GM12878 (cell line): Measurements from ENCODE around the gene FAT4. TPM values are rescaled to one million over a fixed set of nuclear protein-coding genes. Genes with fewer than 3 reads are reported as not detected.

ENCODE experiments used
- ATAC-seq: fragments of 200-7000 bp; cut with Tn5 transposase; 3 replicates; pipeline ENCODE4 v1.9.1; 2020; ENCODE audit warnings: mild to moderate bottlenecking, moderate library complexity
- BruUV-seq: library from RNA; stranded (reverse); fragments of 400-500 nt; replicated peaks from 2 replicates; lab custom pipeline; 2021; lab: Mats Ljungman, UMichigan
- CTCF ChIA-PET: fragments of 300-600 bp; sonication (Branson Sonifier 250); formaldehyde crosslinking; extraction: SDS; loops from one replicate; lab custom pipeline; 2021; ENCODE audit warnings: inconsistent platforms; lab: Yijun Ruan, JAX
- POLR2A ChIA-PET: fragments of 350-600 bp; formaldehyde crosslinking; extraction: SDS; loops from one replicate; lab custom pipeline; 2021; ENCODE audit warnings: inconsistent platforms; lab: Charles Lee
- RAD21 ChIA-PET: fragments of 300-600 bp; sonication (Branson Sonifier 250); formaldehyde crosslinking; loops from one replicate; lab custom pipeline; 2023; ENCODE audit warnings: antibody characterized with exemption; ENCODE audit not compliant: unreplicated experiment; lab: Charles Lee
- SMC1A ChIA-PET: fragments of 300-600 bp; sonication (Branson Sonifier 250); formaldehyde crosslinking; loops from one replicate; lab custom pipeline; 2023; ENCODE audit not compliant: unreplicated experiment, uncharacterized antibody; lab: Charles Lee
- DNase-seq: peaks from one replicate; pipeline ENCODE4 v3.0.0-alpha.2; 2011; ENCODE audit warnings: low read depth, low spot score
- FAIRE-seq: peaks from 3 replicates; lab custom pipeline; 2011; peaks lifted over from hg19 to GRCh38; lab: Jason Lieb, UNC
- H2AFZ ChIP-seq: 2 replicates; pipeline ENCODE4 v1.6.0; 2011; ENCODE audit warnings: low read depth, low read length, control low read depth; ENCODE audit not compliant: control insufficient read depth
- H3K27ac ChIP-seq: 2 replicates; pipeline ENCODE4 v1.5.1; 2011; ENCODE audit warnings: control low read depth; ENCODE audit not compliant: control insufficient read depth, insufficient read depth
- H3K27me3 ChIP-seq, 2 experiments: replicated peaks in 1 of 2; 2 replicates each; pipeline versions ENCODE4 v1.6.0 to v1.6.1; 2011; ENCODE audit warnings: low read length in 1 of 2; ENCODE audit not compliant: control insufficient read depth in 2 of 2, insufficient read depth in 2 of 2
- H3K36me3 ChIP-seq, 2 experiments: 2 replicates each; pipeline ENCODE4 v1.5.1; 2011; ENCODE audit warnings: low read length in 1 of 2; ENCODE audit not compliant: control insufficient read depth in 2 of 2, insufficient read depth in 2 of 2
- H3K4me1 ChIP-seq: 2 replicates; pipeline ENCODE4 v1.6.1; 2011; ENCODE audit warnings: mild to moderate bottlenecking, low read length, moderate library complexity, mixed read lengths; ENCODE audit not compliant: control insufficient read depth, insufficient read depth
- H3K4me2 ChIP-seq: 2 replicates; pipeline ENCODE4 v1.6.0; 2011; ENCODE audit warnings: control low read depth; ENCODE audit not compliant: control insufficient read depth, insufficient read depth
- H3K4me3 ChIP-seq: fragments of 200-600 bp; sonication (generic); 2 replicates; pipeline ENCODE4 v1.5.1; 2016
- H3K79me2 ChIP-seq: 2 replicates; pipeline ENCODE4 v1.6.0; 2011; ENCODE audit warnings: low read length; ENCODE audit not compliant: control insufficient read depth, insufficient read depth
- H3K9ac ChIP-seq: 2 replicates; pipeline ENCODE4 v1.8.0; 2011; ENCODE audit warnings: low read length, control low read depth, mixed read lengths; ENCODE audit not compliant: control insufficient read depth, insufficient read depth
- H3K9me3 ChIP-seq: replicated peaks from 3 replicates; pipeline ENCODE4 v1.5.1; 2011; ENCODE audit warnings: mild to moderate bottlenecking, low read length; ENCODE audit not compliant: control insufficient read depth, insufficient read depth
- H4K20me1 ChIP-seq: 2 replicates; pipeline ENCODE4 v1.6.0; 2011; ENCODE audit not compliant: control insufficient read depth, insufficient read depth
- CREB1 ChIP-seq: IDR thresholded peaks from 2 replicates; pipeline ENCODE4 v1.6.1; 2012; ENCODE audit warnings: low read depth, mild to moderate bottlenecking, inconsistent platforms
- CREM ChIP-seq: IDR thresholded peaks from 2 replicates; pipeline ENCODE4 v1.6.1; 2014; ENCODE audit warnings: antibody characterized with exemption, low read depth
- CTCF ChIP-seq, 3 experiments: IDR thresholded peaks in 2 of 3; conservative IDR thresholded peaks in 1 of 3; 2 replicates each; pipeline ENCODE4 v1.5.1; 2011; ENCODE audit warnings: low read depth in 3 of 3, low read length in 3 of 3, mild to moderate bottlenecking in 3 of 3, control low read depth in 2 of 3, moderate library complexity in 2 of 3, inconsistent platforms in 1 of 3, mixed read lengths in 1 of 3; ENCODE audit not compliant: control insufficient read depth in 2 of 3, insufficient read depth in 1 of 3; ENCODE audit errors: extremely low read depth in 1 of 3
- E2F8 ChIP-seq: fragments of 450-650 bp; IDR thresholded peaks from 2 replicates; pipeline ENCODE4 v1.6.1; 2018; ENCODE audit warnings: mild to moderate bottlenecking, low read depth, moderate library complexity; ENCODE audit not compliant: partially characterized antibody
- PAX8 ChIP-seq: fragments of 450-650 bp; IDR thresholded peaks from 2 replicates; pipeline ENCODE4 v1.6.1; 2017; ENCODE audit warnings: mild to moderate bottlenecking, moderate library complexity
- POLR2AphosphoS2 ChIP-seq: IDR thresholded peaks from 2 replicates; pipeline ENCODE4 v1.6.1; 2011; ENCODE audit warnings: low read depth, mild to moderate bottlenecking, low read length, improper control_type of control experiment, moderate library complexity
- RAD21 ChIP-seq: IDR thresholded peaks from 2 replicates; pipeline ENCODE4 v1.6.1; 2011; ENCODE audit warnings: mild to moderate bottlenecking, low read depth, low read length, moderate library complexity; ENCODE audit not compliant: insufficient read depth
- SKIL ChIP-seq: fragments of 450-650 bp; IDR thresholded peaks from 2 replicates; pipeline ENCODE4 v1.6.1; 2017; ENCODE audit warnings: mild to moderate bottlenecking, low read depth, inconsistent platforms; ENCODE audit not compliant: poor library complexity, severe bottlenecking
- SMC3 ChIP-seq: IDR thresholded peaks from 2 replicates; pipeline ENCODE4 v1.6.1; 2011; ENCODE audit warnings: low read length, improper control_type of control experiment, borderline replicate concordance
- ZNF24 ChIP-seq: fragments of 450-650 bp; IDR thresholded peaks from 2 replicates; pipeline ENCODE4 v1.6.1; 2017; ENCODE audit warnings: antibody characterized with exemption, mild to moderate bottlenecking
- ZNF592 ChIP-seq: fragments of 450-650 bp; IDR thresholded peaks from 2 replicates; pipeline ENCODE4 v1.6.1; 2017; ENCODE audit warnings: mild to moderate bottlenecking, moderate library complexity
- WGBS: methylation state at CpG from one replicate; pipeline ENCODE4 v1.1.6; 2016; ENCODE audit warnings: low lambda C conversion rate; ENCODE audit not compliant: insufficient replicate concordance, insufficient coverage; ENCODE audit errors: missing lambda C conversion rate; 5-methylcytosine and 5-hydroxymethylcytosine counted together
- in situ Hi-C: fragments of 300-500 bp; cut with MboI; formaldehyde crosslinking; loops from 9 replicates; pipeline ENCODE4 v1.14.3; 2018; ENCODE audit warnings: mixed read lengths
- intact Hi-C: fragments of 100-400 bp; cut with micrococcal nuclease; formaldehyde crosslinking; loops from one replicate; pipeline ENCODE4 v1.14.2; 2022; ENCODE audit not compliant: unreplicated experiment
- polyA plus RNA-seq, 11 experiments: library from polyadenylated mRNA; depleted of rRNA in 4 of 11; unstranded in 6 of 11; stranded (reverse) in 5 of 11; fragments of >200 nt; fragmentation: Nextera tagmentation in 4 of 11; fragmentation: Illumina TruSeq in 1 of 11; extraction: Ambion mirVana in 4 of 11; extraction: Trizol in 1 of 11; gene quantifications; 1 replicate in 1 of 11; 2 replicates in 10 of 11; pipeline versions ENCODE4 v1.2.1 to v1.2.3, GENCODE V29; 2011 to 2016; ENCODE audit warnings: inconsistent platforms in 2 of 11, missing spikeins in 2 of 11, low read depth in 1 of 11
- total RNA-seq, 4 experiments: library from RNA; depleted of rRNA in 3 of 4; stranded (reverse); fragments of >200 nt in 3 of 4; fragmentation: Illumina TruSeq in 1 of 4; extraction: Trizol in 1 of 4; gene quantifications; 2 replicates each; pipeline versions ENCODE4 v1.2.1 to v1.2.3, GENCODE V29; 2013 to 2021

FAT4 gene
- total and polyA plus RNA-seq, 10 of the 15 experiments (the other 5 are each of a cell fraction or from before 2014, with no cell fraction given) = 0.03 TPM; not detected in 9

- intact Hi-C loops = loop anchor here (1.0 to 10.0 kb wide), 4 partner anchors 429 to 1291 kb away; no protein-coding TSS in a partner anchor
- Histone ChIP-seq H3K4me1 (no peaks in the 10 kb centered on the region), H3K9me3 (no peaks in the 10 kb centered on the region; the same call in 2 of the 3 replicates), H3K9ac (no peak overlapping the region), H3K4me3 (no peak overlapping the region), H4K20me1 (no peaks in the 10 kb centered on the region), H3K27ac (no peak overlapping the region), H2AFZ (no peak overlapping the region), H3K36me3 (no peaks in the 10 kb centered on the region), H3K27me3 (peaks cover 6 to 29% of the 10 kb centered on the region in 2 experiments), H3K79me2 (no peaks in the 10 kb centered on the region), H3K4me2 (no peak overlapping the region)
- CTCF ChIA-PET = interaction anchor here (0.6 to 1.6 kb wide), 24 partner anchors 8 to 1822 kb away, joined by 3 to 9 read pairs (median 4); no protein-coding TSS in a partner anchor
- SMC1A ChIA-PET = interaction anchor here (0.6 to 1.2 kb wide), 6 partner anchors 30 to 1326 kb away, joined by 3 to 4 read pairs (median 3); no protein-coding TSS in a partner anchor
- in situ Hi-C loops = loop anchor here (5.0 to 10.0 kb wide), 2 partner anchors 1089 to 1291 kb away; no protein-coding TSS in a partner anchor
- RAD21 ChIA-PET = interaction anchor here (1.2 kb wide), 1 partner anchor 1286 kb away, joined by 3 read pairs; no protein-coding TSS in a partner anchor
- no TSS peak for BruUV-seq
- TF ChIP-seq CTCF (IDR thresholded peaks at IDR 0.05 in 2 of 3, conservative IDR thresholded peaks at IDR 0.05 in 1 of 3; ENCODE audit: control insufficient read depth in 2 of 3, extremely low read depth in 1 of 3, insufficient read depth in 1 of 3, low read depth in 3 of 3, low read length in 3 of 3) (peak; percentile 67 to 75 (median 73)), SKIL (peak; percentile 30), CREB1 (0 out of 2 replicates have a peak, but pooled peaks have one; percentile 24), PAX8 (no peak), ZNF24 (peak; percentile 46), CREM (peak; percentile 31; the same call in 1 of the 2 replicates), E2F8 (no peak), RAD21 (peak; percentile 94), SMC3 (peak; percentile 84), POLR2AphosphoS2 (no peak), ZNF592 (0 out of 2 replicates have a peak, but pooled peaks have one; percentile 63)
- POLR2A ChIA-PET = no interaction called here
- under 1% methylated on average over 7 of the region's 7 CpGs for WGBS
- peak; percentile 72 for FAIRE-seq
- DNase-seq = no peak
- ATAC-seq = peak; percentile 85
Observed at GRCh38 chr4:125313497-125313896, 1.3 kb upstream of the FAT4 start.
